Left kidney (tissue), 2 donors: ENCODE results near the gene CADPS2. TPM values are rescaled to one million over a fixed set of nuclear protein-coding genes. Genes with fewer than 3 reads are reported as not detected.

ENCODE experiments used
- DNase-seq: peaks from one replicate; pipeline ENCODE4 v3.0.0-alpha.2; 2013
- polyA plus RNA-seq: library from polyadenylated mRNA; unstranded; fragments of 120-200 nt; gene quantifications from one replicate; pipeline ENCODE4 v1.2.1, GENCODE V29; 2013; ENCODE audit not compliant: insufficient read length

CADPS2 gene
- polyA plus RNA-seq, 1 donor, result 51.3 TPM

DNA sequence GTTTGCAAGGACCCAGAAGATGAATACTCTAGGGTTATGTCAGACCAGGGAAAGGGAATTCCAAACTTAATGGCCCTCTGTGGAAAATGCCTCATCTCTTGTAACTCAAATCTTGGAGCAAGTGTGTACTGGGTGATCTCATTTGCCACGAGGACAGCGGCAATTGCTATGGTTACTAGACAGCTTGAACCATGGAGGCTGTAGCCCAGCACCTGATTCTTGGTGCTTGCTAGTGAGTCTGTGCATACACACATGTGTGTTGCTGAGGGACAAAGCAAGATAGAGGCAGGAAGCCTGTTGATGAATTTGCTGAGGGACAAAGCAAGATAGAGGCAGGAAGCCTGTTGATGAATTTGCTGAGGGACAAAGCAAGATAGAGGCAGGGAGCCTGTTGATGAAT lies 523.1 kb downstream of the CADPS2 start:
- peak; percentile 2 for DNase-seq

DNA sequence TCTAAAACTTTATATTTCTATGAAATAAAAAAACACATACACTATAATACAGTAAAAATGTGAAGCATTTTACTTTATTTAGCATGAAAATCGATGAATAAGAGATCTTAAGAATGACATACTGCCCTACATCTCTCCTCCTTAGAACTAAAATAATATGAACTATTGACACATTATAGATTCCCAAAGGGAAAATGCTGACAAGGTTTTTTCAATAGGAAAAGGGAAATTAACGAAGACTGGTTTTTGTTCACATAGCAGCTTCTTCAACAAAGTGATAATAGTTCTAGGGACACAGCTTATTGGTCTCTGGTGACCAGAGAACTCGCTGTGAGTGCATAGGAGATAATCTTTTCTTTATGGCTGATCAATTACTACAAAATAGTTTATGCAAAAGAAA lies 523.8 kb downstream of the CADPS2 start:
- no peak for DNase-seq

DNA sequence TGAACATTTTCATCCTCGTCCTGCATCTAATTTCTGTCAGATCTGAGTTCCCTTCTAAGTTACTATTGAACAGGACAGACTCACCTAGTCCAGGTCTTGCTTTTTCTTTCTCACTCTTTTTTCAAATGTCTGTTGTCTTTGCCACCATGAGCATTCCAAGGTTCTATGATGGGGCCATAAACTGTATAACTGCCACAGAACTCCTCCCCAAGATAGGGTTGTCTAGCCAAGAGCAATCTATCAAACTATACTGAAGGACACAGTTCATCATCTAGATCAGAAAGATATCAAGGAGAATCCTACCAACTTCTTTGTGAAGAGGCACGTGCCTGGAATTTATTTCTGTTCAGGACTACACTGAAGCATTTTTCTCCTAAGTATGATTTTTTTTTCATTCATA lies 531.6 kb downstream of the CADPS2 start:
- no peak for DNase-seq

DNA sequence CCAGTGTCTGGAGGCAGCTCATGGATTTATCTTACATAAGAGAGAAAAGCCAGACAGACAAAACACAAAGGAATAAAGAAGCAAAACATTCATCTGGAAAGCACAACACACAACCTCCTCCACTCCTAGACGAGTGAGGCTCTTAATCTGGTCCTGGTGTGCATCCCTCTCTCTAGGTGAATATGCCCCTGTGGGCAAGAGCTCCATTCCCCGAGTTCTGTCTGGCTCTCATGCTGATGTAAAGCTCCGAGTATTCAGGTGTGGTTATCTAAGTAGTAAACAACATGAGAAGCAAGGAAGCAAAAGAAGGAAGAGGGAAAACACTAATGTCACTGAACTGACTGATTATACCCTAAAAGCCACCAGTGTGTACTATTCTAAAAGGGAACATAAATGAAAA lies 533.8 kb downstream of the CADPS2 start:
- no peak for DNase-seq

DNA sequence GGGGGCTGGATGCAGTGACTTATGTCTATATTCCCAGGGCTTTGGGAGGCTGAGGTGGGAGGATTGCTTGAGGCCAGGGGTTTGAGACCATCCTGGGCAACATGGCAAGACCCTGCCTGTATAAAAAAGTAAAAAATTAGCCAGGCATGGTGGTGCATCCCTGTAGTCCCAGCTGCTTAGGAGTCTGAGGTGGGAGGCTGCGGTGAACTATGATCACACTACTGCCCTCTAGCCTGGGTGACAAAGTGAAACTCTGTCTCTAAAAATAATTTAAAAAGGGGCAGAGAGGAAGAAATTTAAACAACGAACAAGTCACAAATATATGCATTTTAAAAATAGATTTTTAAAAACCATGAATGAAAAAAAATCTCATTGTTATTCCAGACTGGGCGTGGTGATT lies 535.6 kb downstream of the CADPS2 start:
- DNase-seq, result no peak

DNA sequence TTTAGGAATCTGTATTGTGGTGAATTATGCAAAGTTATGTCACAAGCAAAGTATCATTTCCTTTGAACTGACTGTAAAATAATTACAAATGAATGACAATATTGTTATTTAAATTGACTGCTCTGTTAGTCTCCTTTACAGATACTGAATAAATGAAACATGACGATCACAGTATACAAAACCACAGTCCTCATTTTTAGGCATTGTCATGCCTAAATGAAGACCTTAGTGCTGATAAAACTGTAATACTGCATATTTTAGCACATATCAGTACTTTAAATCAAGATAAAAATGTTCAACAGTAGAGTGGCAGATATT lies 542.0 kb downstream of the CADPS2 start:
- no peak for DNase-seq

DNA sequence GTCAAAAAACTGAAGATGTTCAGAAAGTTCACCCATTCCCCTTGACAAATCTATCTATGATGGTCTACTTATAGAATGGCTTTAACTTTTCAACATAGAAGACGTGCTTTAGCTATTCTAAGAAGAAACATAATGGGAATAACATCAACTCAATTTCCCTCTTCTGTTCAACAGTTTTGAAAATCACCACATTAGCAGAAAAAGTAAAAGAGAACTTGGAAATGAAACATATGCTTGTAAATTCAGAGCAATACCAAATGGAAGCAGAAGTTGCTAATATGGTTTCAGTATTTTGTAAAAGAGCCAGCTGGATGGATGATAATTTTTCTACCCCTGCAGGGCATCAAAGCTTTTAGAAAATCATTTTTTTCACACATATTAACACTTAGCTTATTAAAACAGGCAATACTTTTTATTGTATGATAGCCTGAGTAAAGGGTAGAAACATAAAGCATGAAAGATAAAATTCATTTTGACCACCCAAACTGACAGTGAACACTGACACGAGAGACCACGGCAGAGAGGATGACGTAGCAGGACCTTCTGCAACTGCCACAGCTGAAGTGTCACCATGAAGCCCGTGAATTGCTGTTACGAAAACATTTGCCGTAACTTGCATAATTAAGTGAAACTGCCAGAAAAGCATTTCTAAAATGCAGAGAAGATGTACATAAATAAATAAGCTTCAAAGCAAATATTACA lies 542.5 kb downstream of the CADPS2 start:
- no peak for DNase-seq

DNA sequence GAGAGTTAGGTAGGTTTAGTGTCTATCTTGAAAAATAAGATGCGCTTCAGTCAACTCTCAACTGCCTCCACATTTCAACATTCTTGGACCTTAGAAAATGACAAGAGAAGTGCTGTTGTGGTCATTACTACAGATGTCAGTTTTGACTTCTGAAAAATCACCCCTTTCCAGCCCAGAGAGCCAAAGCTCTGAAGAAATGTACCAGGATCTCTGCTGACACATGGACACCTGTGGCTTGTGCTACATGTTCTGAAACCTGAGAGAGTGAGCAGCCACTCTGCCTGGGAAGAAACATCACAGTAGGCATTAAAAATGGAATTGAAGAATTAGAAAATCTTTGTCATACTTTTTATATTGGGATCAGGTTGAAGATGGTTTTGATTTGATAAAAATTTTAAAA lies 545.8 kb downstream of the CADPS2 start:
- no peak for DNase-seq

DNA sequence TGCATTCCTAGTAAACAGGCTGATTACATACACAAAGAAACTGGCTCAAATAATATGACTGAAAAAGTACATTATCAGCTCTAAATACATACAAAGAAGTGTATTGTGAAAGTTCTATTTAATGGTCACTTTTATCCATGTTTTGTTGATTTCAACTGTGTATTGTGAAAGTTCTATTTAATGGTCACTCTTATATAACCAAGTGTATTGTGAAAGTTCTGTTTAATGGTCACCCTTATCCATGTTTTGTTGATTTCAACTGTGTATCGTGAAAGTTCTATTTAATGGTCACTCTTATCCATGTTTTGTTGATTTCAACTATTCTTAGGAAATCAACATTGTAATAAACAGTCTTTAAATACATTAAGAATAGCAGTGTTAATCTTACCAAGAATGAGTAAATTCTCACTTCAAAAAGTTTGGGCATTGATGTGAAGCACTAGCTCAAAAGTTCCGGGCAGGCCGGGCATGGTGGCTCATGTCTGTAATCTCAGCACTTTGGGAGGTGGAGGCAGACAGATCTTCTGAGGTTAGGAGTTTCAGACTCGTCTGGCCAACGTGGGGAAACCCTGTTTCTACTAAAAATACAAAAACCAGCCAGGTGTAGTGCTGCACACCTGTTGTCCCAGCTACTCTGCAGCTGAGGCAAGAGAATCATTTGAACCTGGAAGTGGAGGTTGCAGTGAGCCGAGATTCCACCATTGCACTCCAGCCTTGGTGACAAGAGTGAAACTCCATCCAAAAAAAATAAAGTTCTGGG lies 546.9 kb downstream of the CADPS2 start:
- DNase-seq, result no peak

DNA sequence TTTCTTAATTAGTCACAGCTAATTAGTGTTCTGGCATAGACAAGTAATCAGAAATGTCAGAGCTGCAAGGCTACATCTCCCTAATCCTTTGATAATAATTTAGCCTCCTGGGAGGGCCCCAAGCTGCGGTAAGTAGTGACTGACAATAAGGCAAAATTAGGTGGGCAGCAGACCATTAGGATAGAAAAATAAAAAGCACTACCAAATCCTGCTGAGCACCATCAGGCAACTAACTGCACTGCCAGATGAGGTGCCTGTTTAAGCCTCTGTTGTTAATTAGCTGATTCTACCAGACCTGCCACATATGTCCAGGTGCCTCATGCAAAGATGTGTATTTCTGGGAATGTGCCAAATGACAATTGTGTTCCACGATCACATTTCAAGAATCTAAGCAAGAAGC lies 549.2 kb downstream of the CADPS2 start:
- DNase-seq, result no peak

DNA sequence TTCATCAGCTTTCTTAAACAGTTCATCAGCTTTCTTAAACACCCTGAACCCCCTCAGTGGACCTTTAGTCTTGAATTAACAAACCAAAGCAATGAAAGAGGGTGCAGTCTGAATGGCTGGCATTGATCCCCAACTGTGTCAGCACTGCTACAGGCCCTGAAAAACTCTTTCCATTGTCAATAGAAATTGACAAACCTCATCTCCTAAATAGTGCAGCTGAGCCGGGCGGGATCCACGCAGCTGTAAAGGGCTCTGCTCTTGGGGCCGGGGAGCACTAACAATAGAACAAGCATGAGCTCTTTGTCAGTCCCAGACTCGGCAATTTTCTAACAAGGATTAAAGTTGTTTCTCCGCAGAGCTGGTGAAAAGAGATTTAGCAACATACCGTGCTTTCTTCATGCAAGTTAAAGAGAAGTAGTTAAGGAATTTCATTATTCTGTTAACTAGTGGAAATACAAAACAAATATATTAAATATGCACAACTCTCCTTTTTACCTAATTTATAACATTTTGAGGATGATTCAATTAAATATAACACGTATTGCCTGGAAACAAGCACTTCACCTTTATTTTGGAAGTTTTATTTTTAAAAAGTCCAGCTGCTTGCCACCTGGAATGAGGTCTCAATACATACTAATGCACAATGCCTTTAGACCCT lies 557.0 kb downstream of the CADPS2 start:
- no peak for DNase-seq

DNA sequence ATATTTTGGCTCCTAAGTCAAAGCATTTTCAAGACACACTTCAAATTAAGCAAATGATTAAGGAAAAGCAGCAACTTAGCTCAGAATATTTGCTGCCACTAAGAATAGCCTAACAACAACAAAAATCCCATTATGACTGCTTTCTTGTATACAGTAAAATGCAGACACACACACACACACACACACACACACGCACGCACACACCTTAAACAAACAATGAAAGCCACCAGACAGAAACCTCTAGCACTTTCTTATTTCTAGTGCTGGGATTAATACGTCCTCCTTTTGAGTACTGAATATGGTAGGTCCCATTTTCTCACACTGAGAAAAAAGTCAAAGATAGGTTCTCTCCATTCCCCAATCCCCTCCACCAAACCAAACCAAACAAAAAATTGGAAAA lies 558.3 kb downstream of the CADPS2 start:
- DNase-seq, result no peak

DNA sequence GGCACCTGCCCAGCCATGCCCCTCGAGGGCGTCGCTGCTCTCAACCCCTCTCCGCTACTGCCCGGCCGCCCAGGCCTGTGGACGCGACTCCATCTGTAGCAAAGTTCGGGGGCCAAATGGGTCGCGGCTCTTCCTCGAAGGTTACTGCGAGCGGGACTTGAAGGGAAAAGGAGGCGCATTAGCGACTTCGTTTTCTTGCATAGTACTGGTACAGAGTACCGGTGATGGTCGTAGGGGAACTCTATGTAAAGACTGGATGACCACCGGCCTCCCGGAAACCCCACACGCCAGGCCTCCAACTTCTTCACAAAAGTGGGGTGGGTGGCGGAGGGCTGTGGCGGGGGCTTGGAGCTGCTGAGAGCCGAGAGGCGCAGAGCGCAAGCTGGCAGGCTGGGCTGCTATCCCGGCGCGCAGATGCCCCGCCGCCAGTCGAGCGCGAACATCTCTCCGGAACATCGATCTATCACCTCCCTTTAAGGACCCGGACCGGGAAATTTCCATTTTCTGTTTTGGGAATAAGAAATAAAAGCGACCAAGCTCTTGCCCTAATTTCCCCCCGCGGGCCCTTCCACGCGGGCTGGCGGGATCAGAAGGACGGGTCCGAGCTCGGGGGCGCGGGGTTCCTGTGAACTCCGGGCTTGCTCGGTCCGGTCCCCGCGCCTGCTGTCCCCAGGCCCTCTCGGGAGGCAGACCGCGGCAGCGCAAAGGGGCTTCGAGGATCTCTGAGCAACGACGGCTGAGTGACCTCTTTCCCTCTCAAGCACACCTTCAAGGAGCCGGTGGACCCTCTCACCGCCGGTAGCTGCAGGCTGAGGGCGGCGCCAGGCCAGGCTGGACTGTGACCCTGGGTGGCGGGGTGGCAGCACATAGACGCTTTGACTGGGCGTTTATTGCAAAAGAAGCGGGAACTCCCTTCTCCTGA lies 569.5 kb downstream of the CADPS2 start:
- no peak for DNase-seq

DNA sequence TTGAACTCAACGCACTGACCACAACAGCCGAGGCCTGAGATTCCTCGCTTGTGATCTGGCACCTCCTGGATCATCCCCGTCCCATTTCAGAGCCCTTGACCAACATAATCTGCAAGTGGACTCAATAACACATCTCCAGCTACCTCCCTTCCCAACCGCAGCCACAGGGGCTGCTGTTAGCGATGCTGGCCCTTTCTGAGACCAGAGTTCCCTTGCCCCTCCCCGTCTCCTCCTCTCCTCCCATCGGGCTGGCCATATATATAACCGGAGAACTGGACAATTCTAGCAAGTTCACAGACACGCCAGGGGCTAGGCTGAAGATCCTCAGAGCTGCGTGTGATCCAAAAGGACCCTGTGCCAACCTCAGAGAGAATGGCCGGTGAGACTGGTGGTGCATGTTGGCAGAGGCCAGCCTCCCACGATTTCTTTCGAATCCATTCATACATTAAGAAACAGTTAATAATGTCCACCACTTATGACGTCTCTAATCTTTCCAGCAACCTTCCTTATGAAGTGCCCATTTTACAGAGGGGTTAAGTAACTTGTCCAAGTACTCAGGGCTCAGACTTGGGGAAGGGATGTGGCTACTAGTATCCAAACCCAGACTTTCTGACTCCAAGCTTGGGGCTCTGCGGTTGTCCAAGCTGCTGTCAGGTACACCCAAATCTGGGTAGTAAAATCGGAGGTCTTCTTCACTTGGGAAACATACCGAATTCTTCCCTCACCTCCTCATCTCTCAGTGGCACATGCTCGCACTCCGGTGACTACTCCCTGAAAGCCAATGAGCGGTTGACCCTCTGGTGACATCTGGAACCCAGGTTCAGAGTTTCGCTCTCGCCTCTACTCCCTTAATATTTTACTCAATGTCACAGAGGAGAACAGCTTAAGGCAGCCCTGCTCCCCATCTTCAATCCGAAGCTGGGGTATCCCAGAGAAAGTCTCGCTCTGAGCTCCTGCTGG lies 570.5 kb downstream of the CADPS2 start:
- DNase-seq, result no peak

DNA sequence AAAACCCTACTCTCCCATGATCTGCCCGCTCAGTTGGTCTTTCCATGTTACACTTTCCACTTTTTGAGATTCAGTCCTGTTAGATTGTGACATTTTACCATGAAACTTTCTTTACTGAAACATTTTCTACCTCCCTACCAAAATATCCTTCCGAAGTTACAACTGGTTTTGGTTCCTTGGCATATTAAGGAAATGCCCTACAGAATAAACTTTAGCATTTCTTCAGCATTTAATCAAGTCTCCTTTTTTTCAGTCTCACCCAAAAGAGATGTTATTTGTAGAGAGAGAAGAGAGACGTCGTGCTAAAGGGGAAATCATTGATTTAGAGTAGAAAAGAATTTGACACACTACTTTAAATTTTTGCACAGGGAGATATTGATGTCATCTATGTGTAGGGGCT lies 572.0 kb downstream of the CADPS2 start:
- DNase-seq, result no peak

DNA sequence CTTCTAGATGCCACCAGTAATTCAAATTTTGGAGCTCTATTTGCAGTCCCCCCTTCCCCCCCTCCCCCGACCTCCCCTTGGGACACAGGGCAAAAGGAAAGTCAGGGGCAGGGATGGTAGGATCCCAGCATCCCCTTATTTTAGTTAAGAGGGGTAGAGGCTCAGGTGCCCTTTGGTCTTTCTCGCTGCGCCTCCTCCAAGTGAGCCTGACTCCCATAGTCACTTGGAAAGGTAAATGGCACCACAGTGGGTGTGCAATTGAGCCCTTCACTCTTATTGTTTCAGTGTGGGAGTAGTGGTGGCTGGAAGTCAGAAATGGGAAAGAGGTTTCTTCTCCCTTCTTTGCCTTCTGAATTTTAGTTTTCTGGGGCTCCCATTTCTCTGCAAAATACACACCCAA lies 573.5 kb downstream of the CADPS2 start:
- no peak for DNase-seq

DNA sequence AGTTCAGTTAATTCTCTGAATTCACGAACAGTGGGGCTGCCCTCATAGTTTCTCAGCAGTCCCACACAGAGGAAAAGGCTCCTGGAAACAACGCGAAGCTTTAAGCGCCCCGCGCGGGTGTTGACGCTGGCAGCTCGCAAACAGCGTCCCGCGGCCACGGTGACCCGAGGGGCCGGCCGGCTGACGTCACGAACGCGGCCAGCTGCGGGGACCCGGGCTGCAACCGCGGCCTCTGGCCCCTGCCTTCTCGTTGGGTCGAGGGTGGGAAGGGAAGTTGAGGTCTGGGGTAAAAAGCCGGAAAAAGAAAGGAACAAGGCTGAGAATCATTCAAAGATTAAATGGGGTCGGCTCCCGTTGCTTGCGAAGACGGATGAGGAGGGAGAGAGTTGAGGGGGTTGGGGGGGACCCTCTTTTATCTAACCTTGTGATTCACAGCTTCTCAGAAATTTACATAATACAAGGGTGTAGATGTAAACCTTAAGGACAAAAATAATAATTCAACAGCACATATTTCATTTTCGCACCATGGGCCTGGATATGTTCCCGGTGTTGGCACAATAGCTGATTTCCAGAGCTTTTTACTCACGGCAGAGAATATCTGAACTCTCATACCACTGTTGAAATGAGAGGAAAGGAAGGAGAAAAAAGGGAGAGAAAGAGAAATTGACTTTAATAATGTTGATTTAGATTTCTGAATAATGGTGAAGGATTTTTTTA lies 574.4 kb downstream of the CADPS2 start:
- DNase-seq, result no peak

DNA sequence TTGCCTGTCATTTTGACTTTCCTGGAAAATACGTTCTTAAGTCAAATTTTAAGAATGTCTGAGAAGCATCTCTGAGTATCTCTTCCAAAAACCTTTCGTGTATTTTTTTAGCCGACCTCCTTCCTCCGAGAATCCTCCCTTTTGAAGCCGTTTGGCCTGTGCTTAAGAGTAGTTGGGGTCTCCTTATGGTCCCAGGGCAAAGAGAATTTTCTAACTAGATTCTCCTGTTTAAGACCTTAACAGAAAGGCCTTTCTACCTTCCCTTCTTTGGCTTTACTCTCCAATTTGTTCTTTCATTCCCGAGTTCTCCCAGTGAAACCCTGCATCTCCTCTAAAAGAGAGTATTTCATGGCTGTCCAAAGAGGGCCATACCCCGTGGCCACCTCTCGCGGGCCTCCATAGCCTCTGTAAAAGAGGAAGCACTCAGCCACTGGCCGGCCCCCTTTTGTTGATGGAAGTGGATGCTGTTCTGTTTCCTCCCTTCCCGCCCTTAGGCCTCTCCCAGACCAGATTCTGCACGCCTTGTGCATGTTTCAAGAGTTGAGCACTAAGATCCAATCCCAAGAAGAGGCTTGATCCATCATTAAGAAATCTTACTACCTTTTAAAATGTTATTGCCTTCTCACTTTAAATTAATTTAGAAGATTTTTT lies 575.1 kb downstream of the CADPS2 start:
- no peak for DNase-seq

DNA sequence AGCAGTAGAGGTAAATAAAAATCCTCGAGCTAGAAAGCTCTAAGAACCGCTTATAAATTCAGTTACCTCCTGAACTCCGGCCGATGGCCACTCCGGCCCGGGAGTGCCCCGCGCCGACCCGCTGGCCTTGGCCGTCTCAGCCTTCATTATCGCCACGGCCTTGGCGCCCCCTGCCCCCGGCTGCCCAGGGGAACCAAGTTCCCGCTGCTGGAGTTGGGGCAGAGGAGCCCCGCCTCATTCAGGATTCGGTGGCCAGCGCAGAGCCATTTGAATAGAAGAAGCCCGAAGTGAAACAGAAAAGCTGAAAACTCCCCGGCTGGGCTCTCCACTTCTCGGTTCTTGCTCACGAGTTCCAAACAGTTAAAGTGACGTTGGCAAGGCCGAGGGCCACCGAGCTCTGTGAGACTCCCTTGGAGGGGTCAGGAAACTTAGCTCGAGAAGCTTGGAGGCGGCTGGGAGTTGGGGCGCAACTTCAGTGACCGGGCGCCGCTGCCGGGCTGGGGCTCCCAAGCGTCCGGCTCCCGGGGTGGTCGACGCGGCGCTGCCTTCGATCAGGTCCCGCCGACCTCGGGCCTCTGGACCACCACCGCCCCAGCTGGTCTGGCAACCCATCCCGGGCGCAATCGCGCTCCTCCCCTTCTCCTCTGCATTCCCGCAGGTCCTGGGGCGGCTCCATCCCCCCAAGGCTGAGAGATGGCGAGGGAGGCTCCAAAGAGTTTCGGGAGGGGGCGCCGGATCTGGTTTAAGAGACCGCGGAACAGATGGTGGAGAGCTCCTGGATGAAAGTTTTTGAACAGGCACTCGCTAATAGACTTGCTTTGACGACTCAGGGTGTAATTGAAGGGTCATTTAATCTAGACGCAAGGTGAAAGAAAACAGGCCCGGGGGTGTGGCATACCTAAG lies 575.9 kb downstream of the CADPS2 start:
- DNase-seq, result no peak
